Colon (tissue), 2 donors: ENCODE results near the gene MRM1.

ENCODE experiments used
- FAIRE-seq: peaks from 2 replicates; lab custom pipeline; 2012; peaks lifted over from hg19 to GRCh38; lab: Jason Lieb, UNC
- donor health status: control.
- donor health status: control.

Gene MRM1

DNA sequence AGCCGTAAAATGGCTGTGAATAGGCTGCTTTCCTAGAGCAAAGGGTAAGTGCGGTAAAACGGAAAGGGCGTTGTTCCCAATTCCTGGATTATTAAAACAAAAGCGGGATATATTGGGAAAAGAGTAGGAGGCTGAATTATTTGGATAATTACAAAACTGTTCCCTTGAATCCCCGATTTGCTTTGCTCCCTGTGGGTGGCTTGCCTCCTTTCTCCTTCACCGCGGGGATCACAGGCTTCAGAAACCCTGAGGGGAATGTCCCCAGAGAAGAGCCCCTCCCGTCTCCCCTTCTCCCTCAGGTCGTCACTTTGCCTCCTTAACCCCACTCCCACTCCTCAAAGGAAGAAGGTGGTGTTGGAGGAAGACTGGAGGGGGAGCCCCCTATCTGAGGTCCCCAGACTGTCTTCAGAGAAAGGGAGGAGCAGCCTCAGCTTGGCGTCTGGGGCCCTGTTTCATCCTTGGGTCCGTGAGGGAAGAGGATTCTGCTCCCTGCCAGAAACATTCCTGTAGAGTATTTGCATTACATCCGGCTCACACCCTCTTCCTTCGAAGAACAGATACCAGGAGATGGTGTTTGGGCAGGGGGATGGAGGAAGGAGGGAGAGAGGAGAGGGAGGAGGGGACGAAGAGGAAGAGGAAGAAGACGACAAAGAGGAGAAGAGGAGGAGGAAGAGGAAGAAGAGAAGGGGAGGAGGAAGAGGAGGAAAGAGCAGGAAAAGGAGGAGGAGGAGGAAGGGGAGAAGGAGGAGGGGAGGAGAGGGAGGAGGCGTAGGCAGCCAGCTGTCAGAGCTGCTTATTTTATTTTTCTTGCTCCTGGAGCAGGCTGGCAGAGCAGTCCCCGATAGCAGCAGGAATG, 31.8 kb downstream of the MRM1 start:
- FAIRE-seq: no peak

DNA sequence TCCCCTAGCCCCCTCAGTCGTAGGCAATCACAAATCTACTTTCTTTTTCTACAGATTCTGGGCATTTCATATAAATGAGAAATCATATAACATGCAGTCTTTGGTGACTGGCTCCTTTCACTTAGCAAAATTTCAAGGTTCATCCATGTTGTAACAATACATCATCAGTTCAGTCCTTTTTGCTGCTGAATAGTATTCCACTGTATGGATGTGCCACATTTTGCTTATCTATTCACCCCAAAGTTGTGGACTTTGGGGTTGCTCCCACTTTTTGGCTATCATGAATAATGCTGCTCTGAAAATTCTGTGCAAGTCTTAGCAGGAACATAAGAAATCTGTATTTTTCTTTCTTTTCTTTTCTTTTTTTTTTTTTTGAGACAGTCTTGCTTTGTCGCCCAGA, 39.0 kb downstream of the MRM1 start:
- FAIRE-seq: no peak

DNA sequence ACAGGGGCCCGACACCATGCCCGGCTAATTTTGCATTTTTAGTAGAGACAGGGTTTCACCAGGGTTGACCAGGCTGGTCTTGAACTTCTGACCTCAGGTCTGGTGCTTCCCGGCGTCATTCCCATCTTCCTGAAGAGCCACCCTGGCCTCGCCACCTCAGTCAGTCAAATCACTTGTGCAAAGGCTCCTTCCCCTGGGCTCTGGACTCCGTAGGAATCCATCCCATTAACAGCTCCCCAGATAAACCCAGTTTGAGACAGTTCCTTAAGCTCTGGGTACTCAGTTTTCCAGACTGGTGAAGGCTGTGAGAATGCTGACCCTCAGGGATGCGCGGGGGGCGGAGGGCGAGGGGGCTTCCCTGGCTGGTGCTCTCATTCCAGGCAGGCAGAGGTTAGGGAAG, 39.5 kb downstream of the MRM1 start:
- no peak for FAIRE-seq

DNA sequence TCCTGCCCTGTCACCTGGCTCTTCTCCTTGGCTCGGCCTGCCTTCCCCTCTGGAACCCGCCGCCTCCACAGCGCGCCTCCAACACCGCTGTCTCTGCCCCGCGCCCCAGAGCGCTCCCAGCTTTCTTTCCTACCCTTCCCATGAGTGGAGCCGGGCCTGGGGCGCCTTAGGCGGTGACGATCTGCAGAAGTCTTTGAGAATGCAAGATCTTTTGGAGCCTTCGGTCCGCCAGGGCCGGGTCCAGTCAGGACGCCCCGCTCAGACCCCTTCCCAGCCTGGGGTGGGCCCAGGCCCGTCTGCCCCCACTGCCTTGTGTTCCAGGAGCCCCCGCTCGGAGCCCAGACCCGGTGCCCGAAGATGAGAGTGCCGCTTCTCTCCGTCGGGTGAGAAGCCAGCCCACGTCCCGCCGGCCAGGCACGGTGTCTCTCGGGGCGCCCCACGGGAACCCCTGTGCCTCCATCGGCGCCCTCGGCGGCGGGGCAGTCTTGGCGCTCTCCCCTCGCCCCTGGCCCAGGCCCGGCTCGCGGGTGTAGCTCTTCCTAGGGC, 40.0 kb downstream of the MRM1 start:
- no peak for FAIRE-seq

DNA sequence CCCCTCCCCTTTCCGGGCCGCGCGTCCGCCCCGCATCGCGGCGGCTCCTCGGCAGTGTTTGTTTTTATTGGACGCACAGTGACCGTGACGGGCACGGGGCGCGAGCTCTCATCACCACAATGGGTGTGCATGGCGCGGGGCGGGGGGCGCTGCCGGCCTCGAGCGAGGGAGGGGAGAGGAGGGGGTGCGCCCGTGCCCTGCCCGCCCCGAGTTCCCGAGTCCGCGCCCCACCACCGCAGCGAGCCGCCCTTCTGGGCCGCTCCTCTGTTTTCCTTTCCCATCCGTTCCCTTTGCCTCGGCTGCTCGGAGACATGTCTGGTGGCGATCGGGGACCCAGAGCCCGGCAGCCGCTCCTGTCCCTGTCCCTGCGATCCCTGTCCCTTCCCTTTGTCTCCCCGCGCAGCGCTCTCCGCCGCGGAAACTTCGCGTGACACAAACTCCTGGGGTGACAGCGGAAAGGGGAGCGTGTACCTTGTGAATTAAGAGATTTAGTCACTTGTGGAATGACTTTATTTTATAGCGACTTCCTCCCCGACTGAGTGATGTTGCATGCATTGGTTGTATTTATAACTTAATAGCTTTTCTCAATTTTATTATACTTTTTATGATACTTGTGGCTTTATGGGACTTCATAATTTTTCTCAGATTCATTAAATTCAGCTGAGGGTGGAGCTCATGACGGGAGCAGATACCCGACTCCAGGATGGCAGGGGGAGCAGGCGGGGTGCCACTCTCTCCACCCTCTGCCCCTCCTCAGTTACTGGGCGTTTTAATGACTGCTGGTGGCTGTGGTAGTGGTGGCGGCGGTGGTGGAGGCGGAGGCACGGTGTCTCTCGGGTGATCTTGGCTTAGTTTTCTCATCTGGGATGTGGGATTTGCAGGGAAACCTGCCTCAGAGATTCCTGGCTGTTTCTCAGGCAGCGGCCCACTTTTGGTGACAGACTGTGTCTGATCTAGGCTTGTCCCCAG, 40.8 kb downstream of the MRM1 start:
- FAIRE-seq: no peak

DNA sequence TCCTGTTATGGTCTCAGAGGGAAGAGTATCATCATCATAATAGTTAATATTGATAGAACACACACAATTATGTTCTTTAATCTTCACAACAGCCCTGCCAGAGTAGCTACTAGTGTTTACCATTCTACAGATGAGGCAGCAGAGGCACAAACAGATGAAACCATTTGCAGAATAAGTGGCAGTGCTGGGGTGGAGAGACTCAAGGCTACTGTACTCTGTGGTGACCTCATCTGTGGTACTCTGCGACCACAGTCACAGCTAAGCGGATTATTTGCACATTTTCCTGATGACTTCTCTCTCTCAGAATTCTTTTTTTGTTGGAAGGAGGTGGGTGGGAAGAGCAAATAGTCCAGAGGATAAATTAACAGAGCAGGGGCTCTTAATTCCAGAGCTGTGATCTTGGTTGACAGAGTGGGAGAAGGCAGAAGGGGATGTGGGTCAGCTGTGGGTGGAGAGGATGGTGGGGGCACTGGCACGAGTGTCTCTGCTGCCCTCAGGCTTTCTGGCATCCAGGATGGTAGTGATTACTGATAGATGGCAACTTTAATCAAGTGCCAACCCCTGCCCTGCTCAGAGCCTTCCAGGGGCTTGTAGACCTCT, 41.8 kb downstream of the MRM1 start:
- FAIRE-seq: no peak

DNA sequence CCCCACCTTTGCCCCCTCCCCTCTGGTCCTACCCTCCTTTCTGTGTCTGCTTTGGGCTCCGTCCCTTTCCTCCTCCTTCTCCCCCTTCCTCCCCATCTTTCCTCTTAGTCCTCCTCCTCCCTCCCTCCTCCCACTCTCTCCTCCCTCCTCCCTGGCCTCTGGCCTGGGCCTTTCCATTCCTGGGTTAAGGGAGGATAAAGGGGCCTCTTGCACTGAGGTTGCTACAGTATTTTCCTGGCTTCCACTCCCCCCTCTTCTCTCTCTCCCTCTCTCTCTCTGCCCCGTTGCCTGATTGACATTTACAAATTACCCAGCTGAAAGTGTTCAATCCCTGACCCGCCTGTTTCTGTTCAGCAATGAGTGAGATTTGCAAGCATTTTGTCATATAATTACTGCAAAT, 44.0 kb downstream of the MRM1 start:
- no peak for FAIRE-seq

DNA sequence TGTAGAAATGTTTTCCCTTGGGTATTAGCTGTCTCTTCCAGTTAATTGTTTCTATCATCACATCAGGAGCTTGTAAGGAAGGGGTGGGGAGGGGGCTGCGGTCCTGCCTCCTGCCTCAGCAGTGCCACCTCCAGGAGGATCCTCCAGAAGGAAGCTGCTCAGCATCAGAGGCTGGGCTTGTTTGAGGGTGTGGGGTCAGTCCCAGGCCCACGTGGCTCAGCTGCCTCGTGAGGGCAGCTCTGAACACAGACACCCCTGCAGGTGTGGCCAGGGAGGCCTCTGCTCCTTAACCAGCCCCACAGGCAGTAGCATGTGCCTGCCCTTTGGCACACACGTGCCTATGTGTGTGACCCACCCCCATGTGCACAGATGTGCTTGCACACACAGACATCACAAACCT, 46.3 kb downstream of the MRM1 start:
- no peak for FAIRE-seq

DNA sequence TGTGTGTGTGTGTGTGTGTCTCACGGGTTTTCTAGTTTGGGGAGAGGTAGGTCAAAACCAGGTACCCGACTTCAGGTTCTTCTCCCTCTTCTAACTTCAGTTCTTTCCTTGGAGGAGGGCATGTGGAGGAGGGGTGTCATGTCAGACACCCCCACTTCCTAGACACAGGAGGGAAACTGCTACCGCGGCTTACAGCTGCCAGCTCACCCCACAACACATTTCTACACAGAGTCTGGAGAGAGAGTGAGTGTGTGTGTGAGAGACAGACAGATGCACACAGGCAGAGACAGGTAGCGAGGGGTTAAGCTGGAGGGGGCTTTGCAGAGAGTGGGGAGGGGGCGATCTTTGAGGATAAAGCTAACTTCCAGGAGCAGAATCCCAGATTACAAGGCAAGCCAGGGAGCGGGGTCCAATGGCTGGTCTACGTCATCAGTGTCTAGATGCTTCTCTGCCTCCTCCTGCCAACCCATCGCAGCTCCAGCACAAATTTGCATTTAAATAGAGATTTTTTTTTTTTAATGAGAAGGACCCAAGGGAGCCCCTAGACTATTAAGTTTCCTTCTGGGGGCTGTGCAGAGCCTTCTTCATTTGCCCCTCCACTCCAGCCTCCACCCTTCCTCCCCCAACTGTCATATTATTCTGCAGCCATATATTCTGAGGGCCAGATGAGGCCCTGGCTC, 48.9 kb downstream of the MRM1 start:
- no peak for FAIRE-seq

DNA sequence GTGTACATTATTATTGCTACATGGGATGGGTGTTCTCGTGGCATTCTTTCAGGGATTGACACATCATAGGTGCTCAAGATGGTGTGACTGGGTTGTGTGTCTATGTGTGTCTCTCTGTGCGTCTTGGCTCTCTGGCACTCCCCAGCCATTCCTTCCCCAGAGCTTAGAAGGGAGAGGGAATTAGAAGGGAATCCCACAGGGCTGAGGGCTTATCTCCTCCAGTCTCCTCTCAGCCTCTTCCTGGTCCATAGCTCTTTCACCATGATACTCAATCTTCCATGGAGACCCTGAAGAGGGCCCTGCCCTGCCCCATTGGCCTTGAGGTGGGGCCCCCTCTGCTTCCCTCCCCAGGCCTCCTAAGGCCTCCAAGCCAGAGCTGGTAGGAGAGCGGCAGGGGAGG, 52.0 kb downstream of the MRM1 start:
- FAIRE-seq: no peak

DNA sequence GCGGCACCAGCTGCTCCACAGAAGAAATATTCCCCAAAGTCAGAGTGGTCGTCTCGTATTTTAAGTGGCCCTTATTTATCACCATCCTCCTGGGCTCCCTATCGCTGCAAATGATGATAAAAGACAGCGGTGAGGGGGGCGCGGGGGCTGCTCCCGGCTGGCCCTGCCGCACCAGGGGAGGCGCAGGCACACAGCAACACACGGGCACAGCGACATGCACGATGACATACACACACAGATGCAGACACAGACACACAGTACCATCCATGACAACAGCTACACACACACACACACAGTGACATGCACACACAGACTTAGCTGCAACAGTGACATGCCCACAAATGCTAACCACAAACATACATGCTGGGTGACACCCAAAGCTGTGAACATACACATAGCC, 52.5 kb downstream of the MRM1 start:
- FAIRE-seq: no peak

DNA sequence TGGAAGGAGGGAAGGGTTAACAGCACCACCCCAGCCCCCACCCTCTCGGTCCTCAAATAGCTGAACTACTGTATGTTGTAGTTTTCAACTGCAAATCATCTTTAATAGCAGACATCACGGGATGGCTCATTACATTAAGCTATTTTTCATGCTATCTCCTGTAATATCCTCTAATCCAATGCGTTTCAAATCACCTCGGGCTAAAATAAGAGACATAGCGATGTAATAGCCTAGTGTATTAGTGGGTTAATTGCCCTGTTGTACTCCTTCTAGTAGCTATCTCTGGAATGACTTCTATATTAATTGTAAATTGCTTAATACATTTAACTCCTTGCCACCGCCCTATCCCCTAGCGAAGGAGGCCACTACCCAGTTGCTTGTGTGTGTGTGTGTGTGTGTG, 54.3 kb downstream of the MRM1 start:
- FAIRE-seq: no peak

DNA sequence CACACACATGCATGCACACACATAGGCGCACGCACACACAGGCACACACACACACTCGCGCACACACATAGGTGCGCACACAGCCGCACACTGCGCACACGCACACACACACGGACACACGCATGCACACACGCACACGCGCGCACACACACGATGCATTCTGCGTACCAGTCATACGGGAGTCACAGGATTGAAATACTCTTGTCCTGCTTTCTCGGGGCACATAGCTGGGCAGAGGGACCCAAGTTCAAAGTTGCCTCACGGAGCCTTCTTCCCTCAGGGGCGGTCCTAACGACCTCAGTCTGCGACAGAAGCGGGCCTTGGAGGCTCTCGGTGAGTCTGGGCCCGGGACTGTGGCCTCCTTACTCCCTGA, 56.0 kb downstream of the MRM1 start:
- no peak for FAIRE-seq

DNA sequence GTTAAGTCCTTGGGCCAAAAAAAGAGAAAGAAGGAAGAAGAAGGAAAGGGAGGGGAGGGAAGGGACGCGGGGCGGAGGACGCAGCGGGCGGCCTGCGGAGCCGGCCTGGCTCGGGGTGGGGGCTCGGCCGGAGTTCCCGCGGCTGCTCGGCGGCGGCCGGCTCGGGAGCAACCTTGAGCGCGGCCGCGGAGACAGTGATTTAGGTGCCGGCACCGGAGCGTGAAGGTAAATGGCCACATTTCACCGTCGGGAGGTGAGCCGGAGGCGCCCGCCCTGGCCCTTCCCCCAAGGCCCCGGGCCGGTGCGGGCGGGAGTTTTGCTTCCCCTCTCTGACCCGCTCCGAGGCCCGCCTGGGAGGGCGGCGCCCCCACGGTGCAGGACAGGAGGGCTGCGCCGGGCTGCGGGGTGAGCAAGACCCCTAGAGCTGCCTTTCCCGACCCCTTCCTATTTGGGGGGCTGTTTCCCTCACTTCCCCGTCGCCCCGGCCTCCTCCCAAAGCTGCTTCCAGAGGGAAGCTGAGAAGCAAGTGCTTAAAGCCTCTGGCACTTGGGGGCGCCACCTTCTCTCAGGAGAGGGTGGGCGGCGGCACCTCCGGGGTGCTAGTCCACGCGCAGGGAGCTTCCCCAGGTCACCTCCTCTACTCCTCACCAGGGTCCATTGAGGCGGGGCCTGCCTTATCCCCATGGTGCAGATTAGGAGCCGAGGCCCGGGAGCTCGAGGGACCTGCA, 56.5 kb downstream of the MRM1 start:
- no peak for FAIRE-seq
